Endothelial cell of umbilical vein (primary cell): ENCODE data around the gene DCUN1D1. TPM values are rescaled to one million over a fixed set of nuclear protein-coding genes. Genes with fewer than 3 reads are reported as not detected.

Experiments
- BruUV-seq: library from RNA; stranded (reverse); fragments of 400-500 nt; replicated peaks from 2 replicates; lab custom pipeline; 2021; lab: Mats Ljungman, UMichigan
- CTCF ChIA-PET: fragments of 300-600, 350-600 bp; sonication (Branson Sonifier 250); formaldehyde crosslinking; loops from one replicate; lab custom pipeline; 2021; ENCODE audit warnings: antibody characterized with exemption, inconsistent platforms; lab: Charles Lee
- POLR2A ChIA-PET: fragments of 300-600, 350-600 bp; sonication (Branson Sonifier 250); formaldehyde crosslinking; loops from one replicate; lab custom pipeline; 2021; ENCODE audit warnings: antibody characterized with exemption, inconsistent platforms; lab: Charles Lee
- DNase-seq: peaks from one replicate; pipeline ENCODE4 v3.0.0-alpha.2; 2011; ENCODE audit warnings: low read depth, low spot score
- FAIRE-seq: peaks from 2 replicates; lab custom pipeline; 2011; peaks lifted over from hg19 to GRCh38; lab: Jason Lieb, UNC
- H2AFZ ChIP-seq: 2 replicates; pipeline ENCODE4 v1.6.0; 2012; ENCODE audit warnings: low read depth, low read length, control low read depth, inconsistent platforms
- H3K27ac ChIP-seq: 2 replicates; pipeline ENCODE4 v1.5.1; 2011; ENCODE audit warnings: low read depth, mild to moderate bottlenecking, control low read depth, low read length, moderate library complexity; ENCODE audit not compliant: insufficient read depth
- H3K27me3 ChIP-seq, 2 experiments: 2 replicates each; pipeline versions ENCODE4 v1.6.0 to v1.6.1; 2011; ENCODE audit warnings: low read length in 2 of 2, mixed read lengths in 1 of 2; ENCODE audit not compliant: control insufficient read depth in 2 of 2, insufficient read depth in 2 of 2
- H3K36me3 ChIP-seq, 2 experiments: 2 replicates in 1 of 2; 3 replicates in 1 of 2; pipeline ENCODE4 v1.5.1; 2011; ENCODE audit warnings: low read length in 2 of 2, mild to moderate bottlenecking in 1 of 2, moderate library complexity in 1 of 2; ENCODE audit not compliant: control insufficient read depth in 2 of 2, insufficient read depth in 2 of 2; ENCODE audit errors: extremely low read depth in 1 of 2
- H3K4me1 ChIP-seq: 3 replicates; pipeline ENCODE4 v1.5.1; 2011; ENCODE audit warnings: mild to moderate bottlenecking, low read length; ENCODE audit not compliant: control insufficient read depth, insufficient read depth; ENCODE audit errors: extremely low read depth
- H3K4me2 ChIP-seq: 2 replicates; pipeline ENCODE4 v1.6.1; 2011; ENCODE audit warnings: low read length, control low read depth, mixed read lengths; ENCODE audit not compliant: insufficient read depth
- H3K4me3 ChIP-seq, 3 experiments: fragments of 200-600 bp in 1 of 3; sonication (generic), shearing (Covaris generic) in 1 of 3; replicated peaks in 1 of 3; 2 replicates each; pipeline ENCODE4 v1.5.1; 2011 to 2016; ENCODE audit warnings: control low read depth in 3 of 3, low read length in 3 of 3, mild to moderate bottlenecking in 2 of 3, inconsistent platforms in 1 of 3, low read depth in 1 of 3, moderate library complexity in 1 of 3; ENCODE audit not compliant: insufficient read depth in 1 of 3
- H3K79me2 ChIP-seq: 2 replicates; pipeline ENCODE4 v1.6.0; 2012; ENCODE audit warnings: low read length, inconsistent platforms; ENCODE audit not compliant: control insufficient read depth, insufficient read depth
- H3K9ac ChIP-seq: replicated peaks from 2 replicates; pipeline ENCODE3; 2011; ENCODE audit warnings: low read length, control low read depth; ENCODE audit not compliant: insufficient read depth; ENCODE audit errors: extremely low read depth
- H3K9me1 ChIP-seq: replicated peaks from 3 replicates; pipeline ENCODE4 v1.6.0; 2011; ENCODE audit warnings: mild to moderate bottlenecking, low read length; ENCODE audit not compliant: control insufficient read depth, insufficient read depth; ENCODE audit errors: extremely low read depth
- H3K9me3 ChIP-seq: replicated peaks from 2 replicates; pipeline ENCODE4 v1.5.1; 2012; ENCODE audit warnings: low read length, inconsistent platforms; ENCODE audit not compliant: control insufficient read depth, insufficient read depth
- H4K20me1 ChIP-seq: replicated peaks from 2 replicates; pipeline ENCODE3; 2011; ENCODE audit warnings: mild to moderate bottlenecking, low read length; ENCODE audit not compliant: control insufficient read depth, insufficient read depth; ENCODE audit errors: extremely low read depth
- EZH2 ChIP-seq: IDR thresholded peaks from 2 replicates; pipeline ENCODE4 v1.6.1; 2012; ENCODE audit warnings: borderline replicate concordance, low read depth, mild to moderate bottlenecking, moderate library complexity, low read length, inconsistent platforms; ENCODE audit not compliant: severe bottlenecking
- FOS ChIP-seq: IDR thresholded peaks from 2 replicates; pipeline ENCODE4 v1.6.1; 2011; ENCODE audit warnings: mild to moderate bottlenecking, low read length, moderate library complexity, borderline replicate concordance; ENCODE audit not compliant: insufficient read depth
- JUN ChIP-seq: IDR thresholded peaks from 2 replicates; pipeline ENCODE4 v1.6.1; 2011; ENCODE audit warnings: borderline replicate concordance, low read depth; ENCODE audit not compliant: insufficient read length, insufficient read depth
- MAX ChIP-seq: IDR thresholded peaks from 2 replicates; pipeline ENCODE4 v1.6.1; 2011; ENCODE audit not compliant: insufficient read depth, insufficient read length
- dilution Hi-C: fragments of 300-500 bp; cut with MboI; formaldehyde crosslinking; loops from one replicate; pipeline ENCODE4 v1.15.0; 2019; ENCODE audit warnings: low sequenced_read_pairs; ENCODE audit not compliant: extremely low pct_ligation_motif_present
- intact Hi-C: fragments of 100-400 bp; cut with micrococcal nuclease; formaldehyde crosslinking; loops from one replicate; pipeline ENCODE4 v1.10.0; 2022
- polyA plus RNA-seq, 4 experiments: library from polyadenylated mRNA; depleted of rRNA in 3 of 4; stranded (reverse) in 3 of 4; unstranded in 1 of 4; fragments of >200 nt; gene quantifications; 2 replicates each; pipeline versions ENCODE4 v1.2.1 to v1.2.3, GENCODE V29; 2011 to 2012; ENCODE audit warnings: missing spikeins in 1 of 4
- total RNA-seq: library from RNA; stranded (reverse); gene quantifications from 2 replicates; pipeline ENCODE4 v1.2.3, GENCODE V29; 2021

DCUN1D1 gene
- total and polyA plus RNA-seq, 2 donors (not counting 3 experiments of a cell fraction or from before 2014, with no cell fraction given), result 4.9 to 41.3 TPM

GRCh38 chr3:182978387-182978786 is 2.0 kb downstream of the DCUN1D1 start:
- dilution Hi-C loops (no loop called here), intact Hi-C loops (no loop called here)
- peaks cover 15% of the 10 kb centered on the region for H3K4me1 ChIP-seq
- no peak overlapping the region for H3K4me2 ChIP-seq
- TF ChIP-seq JUN, result no peak
- TF ChIP-seq FOS, result no peak
- TF ChIP-seq EZH2, result no peak
- no peak overlapping the region for H2AFZ ChIP-seq
- POLR2A ChIA-PET, result interaction anchor here (0.6 kb wide), 1 partner anchor 14 kb away, joined by 3 read pairs; no protein-coding TSS in a partner anchor
- H4K20me1 ChIP-seq, result peaks cover 2% of the 10 kb centered on the region
- H3K36me3 ChIP-seq, result no peaks in the 10 kb centered on the region
- FAIRE-seq (no peak), DNase-seq (no peak)
- H3K79me2 ChIP-seq, result peaks cover 52% of the 10 kb centered on the region
- no peak overlapping the region for H3K4me3 ChIP-seq
- H3K9ac ChIP-seq, result no peak overlapping the region
- no peaks in the 10 kb centered on the region for H3K27me3 ChIP-seq
- BruUV-seq, result no TSS peak
- no peaks in the 10 kb centered on the region for H3K9me1 ChIP-seq
- H3K27ac ChIP-seq, result no peak overlapping the region
- CTCF ChIA-PET, result interaction anchor here (1.1 kb wide), 2 partner anchors 23 to 69 kb away, joined by 3 read pairs; no protein-coding TSS in a partner anchor
- no peaks in the 10 kb centered on the region for H3K9me3 ChIP-seq

GRCh38 chr3:182973047-182973446 is 7.3 kb downstream of the DCUN1D1 start:
- CTCF ChIA-PET, result no interaction called here

More at GRCh38 chr3:182973047-182973446, 7.3 kb downstream of the DCUN1D1 start:
- POLR2A ChIA-PET, result no interaction called here
- Histone ChIP-seq H4K20me1 (peaks cover 4% of the 10 kb centered on the region), H3K27me3 (no peaks in the 10 kb centered on the region), H3K4me1 (peaks cover 6% of the 10 kb centered on the region), H3K9me1 (no peaks in the 10 kb centered on the region), H3K27ac (no peak overlapping the region), H3K79me2 (peaks cover 73% of the 10 kb centered on the region), H3K9ac (no peak overlapping the region), H3K9me3 (no peaks in the 10 kb centered on the region), H3K4me2 (no peak overlapping the region), H3K4me3 (no peak overlapping the region), H2AFZ (no peak overlapping the region), H3K36me3 (no peaks in the 10 kb centered on the region)
- dilution Hi-C loops, result no loop called here
- intact Hi-C loops, result no loop called here
- BruUV-seq, result no TSS peak
- FAIRE-seq (no peak), DNase-seq (no peak)
- TF ChIP-seq MAX, result no peak
- no peak for TF ChIP-seq JUN
- TF ChIP-seq EZH2, result no peak
